A549 (cell line): ENCODE measurements around the gene FBXO15.

ENCODE experiments used
- CEBPB ChIP-seq, 2 experiments: fragments of >200 bp in 1 of 2; sonication (Bioruptor Twin) in 1 of 2; formaldehyde crosslinking in 1 of 2; IDR thresholded peaks; 2 replicates each; pipeline ENCODE4 v1.6.1; 2012 to 2016
- EP300 ChIP-seq, 2 experiments: fragments of >200 bp; sonication (Bioruptor Twin); formaldehyde crosslinking; IDR thresholded peaks; 2 replicates in 1 of 2; 3 replicates in 1 of 2; pipeline ENCODE4 v1.6.1; 2016 to 2017
- KDM1A ChIP-seq: fragments of 200-600 bp; sonication (generic); IDR thresholded peaks from 2 replicates; pipeline ENCODE4 v1.6.1; 2016; ENCODE audit warnings: low read depth, mild to moderate bottlenecking
- MAZ ChIP-seq: fragments of 150-350 bp; IDR thresholded peaks from 2 replicates; pipeline ENCODE4 v1.6.1; 2014; ENCODE audit warnings: antibody characterized with exemption, low read depth, low read length, borderline replicate concordance
- MYC ChIP-seq: IDR thresholded peaks from 2 replicates; pipeline ENCODE4 v1.6.1; 2012; ENCODE audit warnings: mild to moderate bottlenecking, inconsistent platforms, low read length, improper control_type of control experiment, borderline replicate concordance
- NFE2L2 ChIP-seq: fragments of 150-350 bp; conservative IDR thresholded peaks from 2 replicates; pipeline ENCODE4 v1.6.1; 2014; ENCODE audit warnings: low read length
- POLR2A ChIP-seq: IDR thresholded peaks from 2 replicates; pipeline ENCODE4 v1.6.1; 2012; ENCODE audit warnings: mild to moderate bottlenecking, low read length
- TF ChIP-seq, protein P1 (sequence below): fragments of >200 bp; sonication (Bioruptor Twin); formaldehyde crosslinking; IDR thresholded peaks from 3 replicates; pipeline ENCODE4 v1.5.1; 2016
- TF ChIP-seq, protein P2 (sequence below): fragments of 450-650 bp; IDR thresholded peaks from 2 replicates; pipeline ENCODE4 v1.6.1; 2014; ENCODE audit warnings: antibody characterized with exemption
- TF ChIP-seq, protein P3 (sequence below): fragments of 150-350 bp; IDR thresholded peaks from 2 replicates; pipeline ENCODE4 v1.6.1; 2014; ENCODE audit warnings: low read depth, mild to moderate bottlenecking, low read length

DNA sequence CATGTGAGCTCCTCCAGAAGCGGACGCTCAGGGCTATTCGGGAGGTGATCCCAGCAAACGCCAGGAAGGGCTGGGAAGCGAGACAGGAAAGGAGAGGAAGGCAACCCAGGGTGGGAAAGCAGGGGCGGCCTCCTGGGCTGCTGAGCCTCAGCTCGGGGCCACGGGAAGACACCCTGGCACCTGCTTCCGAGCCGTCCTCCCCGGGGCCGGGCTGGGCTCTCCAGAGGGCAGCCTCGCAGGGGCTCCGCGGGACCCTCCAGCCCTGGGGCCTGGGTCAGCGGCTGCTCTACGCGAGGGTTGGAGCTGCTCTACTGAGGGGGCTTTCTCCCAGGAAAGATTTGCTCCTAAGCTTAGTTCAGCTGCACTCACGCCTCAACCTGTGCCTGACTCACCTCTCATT, 34.7 kb upstream of the FBXO15 start:
- TF ChIP-seq, protein P1, sequence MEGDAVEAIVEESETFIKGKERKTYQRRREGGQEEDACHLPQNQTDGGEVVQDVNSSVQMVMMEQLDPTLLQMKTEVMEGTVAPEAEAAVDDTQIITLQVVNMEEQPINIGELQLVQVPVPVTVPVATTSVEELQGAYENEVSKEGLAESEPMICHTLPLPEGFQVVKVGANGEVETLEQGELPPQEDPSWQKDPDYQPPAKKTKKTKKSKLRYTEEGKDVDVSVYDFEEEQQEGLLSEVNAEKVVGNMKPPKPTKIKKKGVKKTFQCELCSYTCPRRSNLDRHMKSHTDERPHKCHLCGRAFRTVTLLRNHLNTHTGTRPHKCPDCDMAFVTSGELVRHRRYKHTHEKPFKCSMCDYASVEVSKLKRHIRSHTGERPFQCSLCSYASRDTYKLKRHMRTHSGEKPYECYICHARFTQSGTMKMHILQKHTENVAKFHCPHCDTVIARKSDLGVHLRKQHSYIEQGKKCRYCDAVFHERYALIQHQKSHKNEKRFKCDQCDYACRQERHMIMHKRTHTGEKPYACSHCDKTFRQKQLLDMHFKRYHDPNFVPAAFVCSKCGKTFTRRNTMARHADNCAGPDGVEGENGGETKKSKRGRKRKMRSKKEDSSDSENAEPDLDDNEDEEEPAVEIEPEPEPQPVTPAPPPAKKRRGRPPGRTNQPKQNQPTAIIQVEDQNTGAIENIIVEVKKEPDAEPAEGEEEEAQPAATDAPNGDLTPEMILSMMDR: no peak
- TF ChIP-seq, protein P2, sequence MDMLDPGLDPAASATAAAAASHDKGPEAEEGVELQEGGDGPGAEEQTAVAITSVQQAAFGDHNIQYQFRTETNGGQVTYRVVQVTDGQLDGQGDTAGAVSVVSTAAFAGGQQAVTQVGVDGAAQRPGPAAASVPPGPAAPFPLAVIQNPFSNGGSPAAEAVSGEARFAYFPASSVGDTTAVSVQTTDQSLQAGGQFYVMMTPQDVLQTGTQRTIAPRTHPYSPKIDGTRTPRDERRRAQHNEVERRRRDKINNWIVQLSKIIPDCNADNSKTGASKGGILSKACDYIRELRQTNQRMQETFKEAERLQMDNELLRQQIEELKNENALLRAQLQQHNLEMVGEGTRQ: no peak
- TF ChIP-seq NFE2L2: no peak
- no peak for TF ChIP-seq KDM1A
- TF ChIP-seq, protein P3, sequence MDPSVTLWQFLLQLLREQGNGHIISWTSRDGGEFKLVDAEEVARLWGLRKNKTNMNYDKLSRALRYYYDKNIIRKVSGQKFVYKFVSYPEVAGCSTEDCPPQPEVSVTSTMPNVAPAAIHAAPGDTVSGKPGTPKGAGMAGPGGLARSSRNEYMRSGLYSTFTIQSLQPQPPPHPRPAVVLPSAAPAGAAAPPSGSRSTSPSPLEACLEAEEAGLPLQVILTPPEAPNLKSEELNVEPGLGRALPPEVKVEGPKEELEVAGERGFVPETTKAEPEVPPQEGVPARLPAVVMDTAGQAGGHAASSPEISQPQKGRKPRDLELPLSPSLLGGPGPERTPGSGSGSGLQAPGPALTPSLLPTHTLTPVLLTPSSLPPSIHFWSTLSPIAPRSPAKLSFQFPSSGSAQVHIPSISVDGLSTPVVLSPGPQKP: no peak
- TF ChIP-seq MAZ: no peak
- no peak for TF ChIP-seq CEBPB (IDR thresholded peaks at IDR 0.05)
- TF ChIP-seq MYC: no peak
- TF ChIP-seq POLR2A: no peak
- TF ChIP-seq EP300 (IDR thresholded peaks at IDR 0.05): no peak
